ENCODE measurements around the gene SOHLH2. TPM values are rescaled to one million over a fixed set of nuclear protein-coding genes. Genes with fewer than 3 reads are reported as not detected.

SOHLH2 gene
- total and polyA plus RNA-seq, 7 donors: 0.17 to 1.4 (median 0.21) TPM; not detected in 1

- intact Hi-C loops (cut with DNase I): no loop called here
- Histone ChIP-seq H3K27me3 (ENCODE audit: insufficient read depth in 3 of 3, low read length in 2 of 3) (peaks cover 0 to 21% (median 4%) of the 10 kb centered on the region in 3 donors), H3K36me3 (ENCODE audit: insufficient read depth in 1 of 2, low read depth in 1 of 2) (no peaks in the 10 kb centered on the region), H3K4me1 (no peaks in the 10 kb centered on the region), H3K9me3 (no peaks in the 10 kb centered on the region), H3K4me3 (no peak overlapping the region), H3K27ac (no peak overlapping the region)
- ATAC-seq (no peak), DNase-seq (no peak)
- WGBS, 3 donors: 84 to 94% (median 86%) methylated on average over 3 of the region's 3 CpGs
- TF ChIP-seq CTCF (IDR thresholded peaks at IDR 0.05): no peak
These were observed 87.9 kb downstream of the SOHLH2 start for GRCh38 chr13:36126491-36126890.

GRCh38 chr13:36125841-36126240 lies 88.5 kb downstream of the SOHLH2 start:
- intact Hi-C loops (cut with DNase I): no loop called here
- 92 to 95% (median 94%) methylated on average over 28 of the region's 28 CpGs for WGBS, 3 donors

GRCh38 chr13:36124236-36124822 lies 90.0 kb downstream of the SOHLH2 start:
- ATAC-seq (no peak), DNase-seq (no peak)
- intact Hi-C loops (cut with DNase I): no loop called here
- WGBS, 3 donors: 31 to 47% (median 44%) methylated on average over 6 of the region's 6 CpGs
- H3K36me3 ChIP-seq (ENCODE audit: insufficient read depth in 1 of 2, low read depth in 1 of 2): no peaks in the 10 kb centered on the region
- no peak overlapping the region for H3K27ac ChIP-seq
- TF ChIP-seq CTCF (IDR thresholded peaks at IDR 0.05): no peak
- no peak overlapping the region for H3K4me3 ChIP-seq
- no peaks in the 10 kb centered on the region for H3K9me3 ChIP-seq
- H3K4me1 ChIP-seq: no peaks in the 10 kb centered on the region
- H3K27me3 ChIP-seq (ENCODE audit: insufficient read depth in 3 of 3, low read length in 2 of 3): peaks cover 0 to 8% (median 0%) of the 10 kb centered on the region in 3 donors

More at GRCh38 chr13:36125841-36126240, 88.5 kb downstream of the SOHLH2 start:
- ATAC-seq: no peak
- H3K27me3 ChIP-seq (ENCODE audit: insufficient read depth in 3 of 3, low read length in 2 of 3): peaks cover 0 to 17% (median 0%) of the 10 kb centered on the region in 3 donors
- no peak overlapping the region for H3K27ac ChIP-seq
- no peak overlapping the region for H3K4me3 ChIP-seq
- H3K36me3 ChIP-seq (ENCODE audit: insufficient read depth in 1 of 2, low read depth in 1 of 2): no peaks in the 10 kb centered on the region
- TF ChIP-seq CTCF (IDR thresholded peaks at IDR 0.05): no peak
- no peaks in the 10 kb centered on the region for H3K9me3 ChIP-seq
- DNase-seq: no peak
- H3K4me1 ChIP-seq: no peaks in the 10 kb centered on the region

Other genes with a start within 250 kb of the SOHLH2 start
- 10 to 100 TPM in 1 of 4 donors, 1 to 10 TPM in 3; 2.3 to 15.1 (median 6.4) TPM for gene DCLK1, start 83.2 kb downstream of the SOHLH2 start, total RNA-seq
- gene DCLK1, start 83.2 kb downstream of the SOHLH2 start, polyA plus RNA-seq: 1 to 10 TPM in 2 of 3 donors, under 1 TPM in 1; 0.98 to 3.9 (median 2.3) TPM
- gene CCDC169, start 83.3 kb upstream of the SOHLH2 start, total RNA-seq: 1 to 10 TPM in 2 of 4 donors, under 1 TPM in 2; 0.48 to 3.5 (median 1.4) TPM
- under 1 TPM in 2 of 3 donors, not detected in 1; 0.17 to 0.29 TPM for gene CCDC169, start 83.3 kb upstream of the SOHLH2 start, polyA plus RNA-seq
- 10 to 100 TPM; 41.0 to 51.3 (median 45.4) TPM for gene SPART, start 131.8 kb upstream of the SOHLH2 start, total RNA-seq
- gene SPART, start 131.8 kb upstream of the SOHLH2 start, polyA plus RNA-seq: 100 to 1,000 TPM in 1 of 3 donors, 10 to 100 TPM in 2; 29.2 to 103 (median 35.3) TPM
- gene CCNA1, start 217.9 kb upstream of the SOHLH2 start, total RNA-seq: under 1 TPM in 2 of 4 donors, not detected in 2; 0.79 to 0.92 TPM
- gene CCNA1, start 217.9 kb upstream of the SOHLH2 start, polyA plus RNA-seq: 1 to 10 TPM in 2 of 3 donors, not detected in 1; 1.6 to 5.8 TPM